ENCODE data around the gene CACNA1C.

DNA sequence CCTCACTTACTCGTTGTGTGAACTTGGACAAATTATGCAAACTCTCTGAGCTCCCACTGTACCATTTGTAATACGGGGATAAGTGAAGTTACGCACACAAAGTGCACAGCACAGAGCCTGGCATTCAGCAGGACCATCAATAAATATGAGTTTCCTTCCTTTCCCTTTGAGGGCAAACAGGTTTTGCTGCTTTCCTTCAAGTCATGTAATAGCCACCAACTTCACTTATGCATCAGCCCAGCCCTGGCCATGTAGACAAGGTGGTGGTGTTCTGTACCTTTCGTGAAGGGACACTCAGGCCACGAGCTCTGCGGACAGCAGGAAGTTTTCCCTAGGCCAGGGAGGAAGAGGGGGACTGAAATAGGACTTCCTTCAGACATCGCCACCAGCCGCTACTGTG, 272.7 kb downstream of the CACNA1C start:
- TF ChIP-seq POLR2AphosphoS5 (IDR thresholded peaks at IDR 0.05) (no peak), POLR2A (IDR thresholded peaks at IDR 0.05) (no peak), EP300 (IDR thresholded peaks at IDR 0.05) (no peak)
- TF ChIP-seq, protein P1, sequence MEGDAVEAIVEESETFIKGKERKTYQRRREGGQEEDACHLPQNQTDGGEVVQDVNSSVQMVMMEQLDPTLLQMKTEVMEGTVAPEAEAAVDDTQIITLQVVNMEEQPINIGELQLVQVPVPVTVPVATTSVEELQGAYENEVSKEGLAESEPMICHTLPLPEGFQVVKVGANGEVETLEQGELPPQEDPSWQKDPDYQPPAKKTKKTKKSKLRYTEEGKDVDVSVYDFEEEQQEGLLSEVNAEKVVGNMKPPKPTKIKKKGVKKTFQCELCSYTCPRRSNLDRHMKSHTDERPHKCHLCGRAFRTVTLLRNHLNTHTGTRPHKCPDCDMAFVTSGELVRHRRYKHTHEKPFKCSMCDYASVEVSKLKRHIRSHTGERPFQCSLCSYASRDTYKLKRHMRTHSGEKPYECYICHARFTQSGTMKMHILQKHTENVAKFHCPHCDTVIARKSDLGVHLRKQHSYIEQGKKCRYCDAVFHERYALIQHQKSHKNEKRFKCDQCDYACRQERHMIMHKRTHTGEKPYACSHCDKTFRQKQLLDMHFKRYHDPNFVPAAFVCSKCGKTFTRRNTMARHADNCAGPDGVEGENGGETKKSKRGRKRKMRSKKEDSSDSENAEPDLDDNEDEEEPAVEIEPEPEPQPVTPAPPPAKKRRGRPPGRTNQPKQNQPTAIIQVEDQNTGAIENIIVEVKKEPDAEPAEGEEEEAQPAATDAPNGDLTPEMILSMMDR (IDR thresholded peaks at IDR 0.05), result no peak

All from suprapubic skin (tissue), 4 donors.